Measurements from ENCODE around the gene MGLL.

DNA sequence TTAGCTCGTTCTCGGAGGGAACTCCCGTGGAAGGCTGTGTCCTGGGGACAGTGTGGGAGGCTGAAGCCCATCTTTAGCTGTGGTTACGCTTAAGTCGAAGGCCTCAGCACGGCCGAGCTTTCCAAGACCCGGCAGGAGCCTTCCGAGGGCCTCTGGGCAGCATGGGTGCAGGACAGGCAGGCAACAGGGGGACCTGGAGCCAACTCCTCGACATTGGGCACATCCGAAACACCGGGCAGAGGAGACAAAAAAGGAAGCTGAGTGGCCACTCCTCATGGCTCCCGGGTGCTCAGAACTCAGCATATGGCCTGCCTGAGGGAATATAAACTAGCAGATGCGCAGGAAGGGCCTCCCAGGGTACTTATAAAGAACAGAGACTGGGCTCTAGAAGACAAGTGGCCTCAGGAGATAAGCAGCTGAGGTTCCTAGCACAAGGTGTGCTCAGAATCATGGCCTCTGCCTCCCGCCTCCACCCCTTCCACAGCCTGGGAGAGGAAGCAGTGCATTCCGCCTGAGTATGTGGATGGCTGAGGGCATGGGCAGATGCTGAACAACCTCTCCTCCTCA is 115.4 kb downstream of the MGLL start:
- TF ChIP-seq, protein P1, sequence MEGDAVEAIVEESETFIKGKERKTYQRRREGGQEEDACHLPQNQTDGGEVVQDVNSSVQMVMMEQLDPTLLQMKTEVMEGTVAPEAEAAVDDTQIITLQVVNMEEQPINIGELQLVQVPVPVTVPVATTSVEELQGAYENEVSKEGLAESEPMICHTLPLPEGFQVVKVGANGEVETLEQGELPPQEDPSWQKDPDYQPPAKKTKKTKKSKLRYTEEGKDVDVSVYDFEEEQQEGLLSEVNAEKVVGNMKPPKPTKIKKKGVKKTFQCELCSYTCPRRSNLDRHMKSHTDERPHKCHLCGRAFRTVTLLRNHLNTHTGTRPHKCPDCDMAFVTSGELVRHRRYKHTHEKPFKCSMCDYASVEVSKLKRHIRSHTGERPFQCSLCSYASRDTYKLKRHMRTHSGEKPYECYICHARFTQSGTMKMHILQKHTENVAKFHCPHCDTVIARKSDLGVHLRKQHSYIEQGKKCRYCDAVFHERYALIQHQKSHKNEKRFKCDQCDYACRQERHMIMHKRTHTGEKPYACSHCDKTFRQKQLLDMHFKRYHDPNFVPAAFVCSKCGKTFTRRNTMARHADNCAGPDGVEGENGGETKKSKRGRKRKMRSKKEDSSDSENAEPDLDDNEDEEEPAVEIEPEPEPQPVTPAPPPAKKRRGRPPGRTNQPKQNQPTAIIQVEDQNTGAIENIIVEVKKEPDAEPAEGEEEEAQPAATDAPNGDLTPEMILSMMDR (IDR thresholded peaks at IDR 0.05) = no peak
- TF ChIP-seq, protein P2, sequence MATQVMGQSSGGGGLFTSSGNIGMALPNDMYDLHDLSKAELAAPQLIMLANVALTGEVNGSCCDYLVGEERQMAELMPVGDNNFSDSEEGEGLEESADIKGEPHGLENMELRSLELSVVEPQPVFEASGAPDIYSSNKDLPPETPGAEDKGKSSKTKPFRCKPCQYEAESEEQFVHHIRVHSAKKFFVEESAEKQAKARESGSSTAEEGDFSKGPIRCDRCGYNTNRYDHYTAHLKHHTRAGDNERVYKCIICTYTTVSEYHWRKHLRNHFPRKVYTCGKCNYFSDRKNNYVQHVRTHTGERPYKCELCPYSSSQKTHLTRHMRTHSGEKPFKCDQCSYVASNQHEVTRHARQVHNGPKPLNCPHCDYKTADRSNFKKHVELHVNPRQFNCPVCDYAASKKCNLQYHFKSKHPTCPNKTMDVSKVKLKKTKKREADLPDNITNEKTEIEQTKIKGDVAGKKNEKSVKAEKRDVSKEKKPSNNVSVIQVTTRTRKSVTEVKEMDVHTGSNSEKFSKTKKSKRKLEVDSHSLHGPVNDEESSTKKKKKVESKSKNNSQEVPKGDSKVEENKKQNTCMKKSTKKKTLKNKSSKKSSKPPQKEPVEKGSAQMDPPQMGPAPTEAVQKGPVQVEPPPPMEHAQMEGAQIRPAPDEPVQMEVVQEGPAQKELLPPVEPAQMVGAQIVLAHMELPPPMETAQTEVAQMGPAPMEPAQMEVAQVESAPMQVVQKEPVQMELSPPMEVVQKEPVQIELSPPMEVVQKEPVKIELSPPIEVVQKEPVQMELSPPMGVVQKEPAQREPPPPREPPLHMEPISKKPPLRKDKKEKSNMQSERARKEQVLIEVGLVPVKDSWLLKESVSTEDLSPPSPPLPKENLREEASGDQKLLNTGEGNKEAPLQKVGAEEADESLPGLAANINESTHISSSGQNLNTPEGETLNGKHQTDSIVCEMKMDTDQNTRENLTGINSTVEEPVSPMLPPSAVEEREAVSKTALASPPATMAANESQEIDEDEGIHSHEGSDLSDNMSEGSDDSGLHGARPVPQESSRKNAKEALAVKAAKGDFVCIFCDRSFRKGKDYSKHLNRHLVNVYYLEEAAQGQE (IDR thresholded peaks at IDR 0.05; ENCODE audit: insufficient read depth in 1 of 2, low read depth in 2 of 2, low read length in 1 of 2) = no peak
- TF ChIP-seq POLR2AphosphoS5 (IDR thresholded peaks at IDR 0.05; ENCODE audit: low read depth, low read length) (no peak), TCF7L2 (IDR thresholded peaks at IDR 0.05; ENCODE audit: low read depth, low read length) (no peak), SIN3A (IDR thresholded peaks at IDR 0.05; ENCODE audit: borderline replicate concordance, insufficient read depth, low read depth, low read length) (no peak)
